ENCODE results near the gene RPL36. TPM values are rescaled to one million over a fixed set of nuclear protein-coding genes. Genes with fewer than 3 reads are reported as not detected.
A peak's percentile ranks its signal among the peaks of the same experiment; 100 is the strongest.
"Not testable (repeated sequence)": the region's sequence is repeated elsewhere in the genome, so short reads cannot be mapped to it uniquely, and the experiment has no call there.

The RPL36 gene
- total RNA-seq, 1 donor from 2014 or later: 1,170 TPM

DNA sequence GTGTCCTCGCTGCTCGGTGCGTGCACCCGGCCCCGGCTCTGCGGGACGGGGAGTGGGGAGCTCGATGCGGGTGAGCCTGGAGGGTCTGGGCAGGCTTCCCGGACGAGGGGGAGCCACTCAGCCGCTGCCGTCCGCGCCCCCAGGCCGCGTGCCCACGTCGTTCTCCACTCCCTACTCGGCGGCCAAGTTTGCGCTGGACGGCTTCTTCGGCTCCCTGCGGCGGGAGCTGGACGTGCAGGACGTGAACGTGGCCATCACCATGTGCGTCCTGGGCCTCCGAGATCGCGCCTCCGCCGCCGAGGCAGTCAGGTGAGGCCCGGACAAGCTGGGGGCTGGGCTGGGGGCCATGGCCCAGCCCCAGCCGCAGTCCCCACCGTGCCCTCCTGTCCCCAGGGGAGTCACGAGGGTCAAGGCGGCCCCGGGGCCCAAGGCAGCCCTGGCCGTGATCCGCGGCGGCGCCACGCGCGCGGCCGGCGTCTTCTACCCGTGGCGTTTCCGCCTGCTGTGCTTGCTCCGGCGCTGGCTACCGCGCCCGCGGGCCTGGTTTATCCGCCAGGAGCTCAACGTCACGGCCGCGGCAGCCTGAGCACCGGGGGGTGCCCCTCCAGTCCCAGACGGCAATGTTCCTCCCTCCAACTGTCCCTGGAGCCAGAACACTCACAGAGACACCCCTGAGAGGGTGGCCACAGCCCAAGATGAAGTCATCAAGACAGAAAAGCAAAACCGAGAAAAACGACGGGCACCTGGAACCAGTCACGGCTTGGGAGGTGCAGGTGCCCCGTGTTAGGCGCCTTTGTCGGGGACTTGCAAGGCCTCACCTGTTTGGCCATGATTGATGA lies 2.5 kb upstream of the RPL36 start:
- Mint-ChIP-seq H3K4me1 (peaks cover 33% of the 10 kb centered on the region), H3K27ac (no peak overlapping the region), H3K4me3 (peak overlapping the region; percentile 85), H3K27me3 (no peaks in the 10 kb centered on the region), H3K9me3 (no peaks in the 10 kb centered on the region), H3K36me3 (ENCODE audit: low read depth) (peaks cover 21% of the 10 kb centered on the region)
- CTCF ChIA-PET: interaction anchor here (1.1 to 2.0 kb wide), 4 partner anchors 11 to 117 kb away, joined by 3 to 5 read pairs (median 4); no protein-coding TSS in a partner anchor
- DNase-seq (no peak), ATAC-seq (ENCODE audit: low read depth) (no peak)
- intact Hi-C loops (cut with micrococcal nuclease): loop anchor here (1.0 to 2.0 kb wide), 3 partner anchors 64 to 897 kb away; partner anchors contain the start of genes FEM1A and SAFB
- TF ChIP-seq, protein P1, sequence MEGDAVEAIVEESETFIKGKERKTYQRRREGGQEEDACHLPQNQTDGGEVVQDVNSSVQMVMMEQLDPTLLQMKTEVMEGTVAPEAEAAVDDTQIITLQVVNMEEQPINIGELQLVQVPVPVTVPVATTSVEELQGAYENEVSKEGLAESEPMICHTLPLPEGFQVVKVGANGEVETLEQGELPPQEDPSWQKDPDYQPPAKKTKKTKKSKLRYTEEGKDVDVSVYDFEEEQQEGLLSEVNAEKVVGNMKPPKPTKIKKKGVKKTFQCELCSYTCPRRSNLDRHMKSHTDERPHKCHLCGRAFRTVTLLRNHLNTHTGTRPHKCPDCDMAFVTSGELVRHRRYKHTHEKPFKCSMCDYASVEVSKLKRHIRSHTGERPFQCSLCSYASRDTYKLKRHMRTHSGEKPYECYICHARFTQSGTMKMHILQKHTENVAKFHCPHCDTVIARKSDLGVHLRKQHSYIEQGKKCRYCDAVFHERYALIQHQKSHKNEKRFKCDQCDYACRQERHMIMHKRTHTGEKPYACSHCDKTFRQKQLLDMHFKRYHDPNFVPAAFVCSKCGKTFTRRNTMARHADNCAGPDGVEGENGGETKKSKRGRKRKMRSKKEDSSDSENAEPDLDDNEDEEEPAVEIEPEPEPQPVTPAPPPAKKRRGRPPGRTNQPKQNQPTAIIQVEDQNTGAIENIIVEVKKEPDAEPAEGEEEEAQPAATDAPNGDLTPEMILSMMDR (IDR thresholded peaks at IDR 0.05): no peak
- POLR2A ChIA-PET: interaction anchor here (0.7 to 6.4 kb wide), 12 partner anchors 8 to 1053 kb away, joined by 3 to 102 read pairs (median 7); partner anchors contain the start of genes CATSPERD, KHSRP, LONP1 and SAFB

DNA sequence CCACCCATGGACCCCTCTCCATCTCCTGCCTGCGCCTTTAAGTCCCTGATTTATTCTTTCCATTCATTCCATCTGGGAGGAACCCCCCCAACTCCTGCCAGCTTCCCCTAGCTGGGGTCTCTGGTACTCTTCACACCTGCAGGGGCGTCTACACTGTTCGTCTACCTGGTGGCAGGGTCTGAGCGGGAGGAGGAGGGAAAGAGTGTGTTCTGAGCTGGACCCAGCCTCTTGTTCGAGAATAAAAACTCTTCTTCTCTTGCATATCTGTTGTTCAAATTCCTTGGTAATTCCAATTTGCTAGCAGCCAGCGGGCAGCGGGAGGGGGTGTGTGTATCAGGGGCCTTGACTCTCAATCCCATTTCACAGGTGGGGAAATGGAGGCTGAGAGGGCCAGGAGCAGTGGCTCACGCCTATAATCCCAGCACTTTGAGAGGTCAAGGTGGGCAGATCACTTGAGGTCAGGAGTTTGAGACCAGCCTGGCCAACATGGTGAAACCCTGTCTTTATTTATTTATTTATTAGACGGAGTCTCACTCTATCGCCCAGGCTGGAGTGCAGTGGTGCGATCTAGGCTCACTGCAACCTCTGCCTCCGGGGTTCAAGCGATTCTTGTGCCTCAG lies 1.7 kb upstream of the RPL36 start:
- intact Hi-C loops (cut with micrococcal nuclease); DNase-seq; H3K27ac Mint-ChIP-seq; ATAC-seq (ENCODE audit: low read depth); H3K9me3 Mint-ChIP-seq; H3K27me3 Mint-ChIP-seq; CTCF ChIA-PET: not testable (repeated sequence)
- POLR2A ChIA-PET: interaction anchor here (1.0 to 6.4 kb wide), 3 partner anchors 31 to 65 kb away, joined by 3 to 102 read pairs (median 57); partner anchors contain the start of genes CATSPERD, LONP1, SAFB and SAFB2
- Mint-ChIP-seq H3K4me1 (peaks cover 33% of the 10 kb centered on the region), H3K4me3 (peak overlapping the region; percentile 42), H3K36me3 (ENCODE audit: low read depth) (peaks cover 29% of the 10 kb centered on the region)

- POLR2A ChIA-PET: interaction anchor here (0.6 to 6.4 kb wide), 12 partner anchors 12 to 1800 kb away, joined by 3 to 102 read pairs (median 4); partner anchors contain the start of genes CATSPERD, EEF2, KDM4B and LONP1
- no peaks in the 10 kb centered on the region for H3K9me3 Mint-ChIP-seq
- TF ChIP-seq, protein P1 (IDR thresholded peaks at IDR 0.05): no peak
- DNase-seq (peak; percentile 32), ATAC-seq (ENCODE audit: low read depth) (no peak)
- no peaks in the 10 kb centered on the region for H3K27me3 Mint-ChIP-seq
- CTCF ChIA-PET: interaction anchor here (0.6 to 1.2 kb wide), 3 partner anchors 27 to 277 kb away, joined by 3 read pairs; no protein-coding TSS in a partner anchor
- peaks cover 49% of the 10 kb centered on the region for H3K36me3 Mint-ChIP-seq (ENCODE audit: low read depth)
- intact Hi-C loops (cut with micrococcal nuclease): loop anchor here (1.0 to 2.0 kb wide), 5 partner anchors 11 to 213 kb away; partner anchors contain the start of genes CATSPERD, DUS3L, LONP1 and MICOS13
- peaks cover 33% of the 10 kb centered on the region for H3K4me1 Mint-ChIP-seq
- peak overlapping the region; percentile 93 for H3K4me3 Mint-ChIP-seq
- peak overlapping the region; percentile 90 for H3K27ac Mint-ChIP-seq
Measured at GRCh38 chr19:5690955-5691821, 1.1 kb downstream of the RPL36 start.

- peak overlapping the region; percentile 63 for H3K27ac Mint-ChIP-seq
Measured at GRCh38 chr19:5691822-5692722, 2.0 kb downstream of the RPL36 start.

More at GRCh38 chr19:5691822-5692722, 2.0 kb downstream of the RPL36 start:
- Mint-ChIP-seq H3K36me3 (ENCODE audit: low read depth) (peaks cover 55% of the 10 kb centered on the region), H3K4me1 (peaks cover 30% of the 10 kb centered on the region), H3K4me3 (peak overlapping the region; percentile 93), H3K27me3 (no peaks in the 10 kb centered on the region), H3K9me3 (no peaks in the 10 kb centered on the region)
- no peak for ATAC-seq (ENCODE audit: low read depth)
- ChIA-PET CTCF (no interaction called here), POLR2A (interaction anchor here (0.6 to 6.4 kb wide), 4 partner anchors 12 to 724 kb away, joined by 3 to 102 read pairs (median 4); partner anchors contain the start of genes CATSPERD, KDM4B and LONP1)
- no peak for DNase-seq
- TF ChIP-seq, protein P1 (IDR thresholded peaks at IDR 0.05): no peak
- intact Hi-C loops (cut with micrococcal nuclease): loop anchor here (2.0 kb wide), 1 partner anchor 137 kb away; no protein-coding TSS in a partner anchor

Data from activated B cell treated with CpG ODN at 0.5 μM for 24 hours (primary cell).